K562 (cell line): Measurements from ENCODE around the gene RPL3. TPM values are rescaled to one million over a fixed set of nuclear protein-coding genes. Genes with fewer than 3 reads are reported as not detected.

ENCODE experiments used
- ATF1 ChIP-seq, 2 experiments: fragments of 450-650 bp in 1 of 2; IDR thresholded peaks; 2 replicates each; pipeline ENCODE4 v1.6.1; 2016; ENCODE audit warnings: missing compliant biosample characterization in 1 of 2, missing genetic modification characterization in 1 of 2
- BRCA1 ChIP-seq, 2 experiments: fragments of 450-650 bp in 1 of 2; sonication (generic) in 1 of 2; formaldehyde crosslinking in 1 of 2; IDR thresholded peaks; 2 replicates each; pipeline versions ENCODE4 v1.5.0 to v1.6.1; 2017 to 2020; ENCODE audit warnings: mild to moderate bottlenecking in 1 of 2, missing genetic modification reagents in 1 of 2
- ELF2 ChIP-seq: fragments of 250-450 bp; sonication (Bioruptor Pico); IDR thresholded peaks from 2 replicates; pipeline ENCODE4 v1.5.0; 2021; ENCODE audit warnings: mild to moderate bottlenecking
- MYBL2 ChIP-seq, 2 experiments: fragments of 450-650 bp in 1 of 2; sonication (generic) in 1 of 2; formaldehyde crosslinking in 1 of 2; IDR thresholded peaks; 2 replicates each; pipeline versions ENCODE4 v1.6.1 to v1.8.1; 2017 to 2022; ENCODE audit warnings: borderline replicate concordance in 1 of 2, inconsistent platforms in 1 of 2, low read depth in 1 of 2, mild to moderate bottlenecking in 1 of 2, missing genetic modification reagents in 1 of 2, moderate library complexity in 1 of 2
- NELFE ChIP-seq: IDR thresholded peaks from 2 replicates; pipeline ENCODE4 v1.6.1; 2011; ENCODE audit warnings: mild to moderate bottlenecking; ENCODE audit not compliant: insufficient read depth, insufficient read length
- POLR2B ChIP-seq: fragments of 450-650 bp; IDR thresholded peaks from 2 replicates; pipeline ENCODE4 v1.6.1; 2018; ENCODE audit warnings: low read depth; ENCODE audit not compliant: partially characterized antibody
- RB1 ChIP-seq: fragments of 450-650 bp; IDR thresholded peaks from 2 replicates; pipeline ENCODE4 v1.6.1; 2017; ENCODE audit warnings: low read depth, mild to moderate bottlenecking
- SMARCA5 ChIP-seq: fragments of 450-650 bp; IDR thresholded peaks from 2 replicates; pipeline ENCODE4 v1.6.1; 2016
- ZBTB1 ChIP-seq: sonication (generic); formaldehyde crosslinking; IDR thresholded peaks from 2 replicates; pipeline ENCODE4 v1.8.1; 2023; ENCODE audit warnings: missing genetic modification reagents, low read depth, mild to moderate bottlenecking, borderline replicate concordance
- polyA plus RNA-seq, 8 experiments: library from polyadenylated mRNA; depleted of rRNA in 4 of 8; stranded (reverse) in 5 of 8; unstranded in 3 of 8; fragments of >200 nt; fragmentation: Nextera tagmentation in 2 of 8; fragmentation: Illumina TruSeq in 1 of 8; extraction: Ambion mirVana in 2 of 8; extraction: Trizol in 1 of 8; gene quantifications; 2 replicates each; pipeline versions ENCODE4 v1.2.1 to v1.2.3, GENCODE V29; 2011 to 2014; ENCODE audit warnings: inconsistent platforms in 1 of 8, missing spikeins in 1 of 8
- total RNA-seq, 7 experiments: library from RNA; depleted of rRNA in 6 of 7; stranded (reverse); fragments of >200 nt in 6 of 7; fragmentation: Illumina TruSeq in 2 of 7; extraction: Trizol in 2 of 7; gene quantifications; 2 replicates each; pipeline versions ENCODE4 v1.2.1 to v1.2.3, GENCODE V29; 2011 to 2021; ENCODE audit warnings: low replicate concordance in 1 of 7
- TF ChIP-seq, protein P1 (sequence below): fragments of 450-650 bp; IDR thresholded peaks from 2 replicates; pipeline ENCODE4 v1.6.1; 2018; ENCODE audit not compliant: partially characterized antibody
- TF ChIP-seq, protein P2 (sequence below): IDR thresholded peaks from 2 replicates; pipeline ENCODE4 v1.6.1; 2011; ENCODE audit warnings: borderline replicate concordance, low read depth, mild to moderate bottlenecking, moderate library complexity, low read length; ENCODE audit not compliant: insufficient read depth, poor library complexity, severe bottlenecking
- TF ChIP-seq, protein P3 (sequence below), 2 experiments: IDR thresholded peaks; 2 replicates each; pipeline ENCODE4 v1.6.1; 2012; ENCODE audit warnings: improper control_type of control experiment in 2 of 2, low read depth in 2 of 2, low read length in 2 of 2, borderline replicate concordance in 1 of 2
- TF ChIP-seq, protein P4 (sequence below), 2 experiments: fragments of 450-650 bp in 1 of 2; sonication (generic) in 1 of 2; formaldehyde crosslinking in 1 of 2; IDR thresholded peaks in 1 of 2; conservative IDR thresholded peaks in 1 of 2; 2 replicates each; pipeline versions ENCODE4 v1.6.1 to v1.8.1; 2016 to 2023; ENCODE audit warnings: mild to moderate bottlenecking in 2 of 2, moderate library complexity in 2 of 2, inconsistent platforms in 1 of 2, missing genetic modification reagents in 1 of 2

RPL3 gene
- total and polyA plus RNA-seq, 9 of the 15 experiments (the other 6 are each of a cell fraction or from before 2014, with no cell fraction given) = 1,624 to 4,066 (median 2,565) TPM

DNA sequence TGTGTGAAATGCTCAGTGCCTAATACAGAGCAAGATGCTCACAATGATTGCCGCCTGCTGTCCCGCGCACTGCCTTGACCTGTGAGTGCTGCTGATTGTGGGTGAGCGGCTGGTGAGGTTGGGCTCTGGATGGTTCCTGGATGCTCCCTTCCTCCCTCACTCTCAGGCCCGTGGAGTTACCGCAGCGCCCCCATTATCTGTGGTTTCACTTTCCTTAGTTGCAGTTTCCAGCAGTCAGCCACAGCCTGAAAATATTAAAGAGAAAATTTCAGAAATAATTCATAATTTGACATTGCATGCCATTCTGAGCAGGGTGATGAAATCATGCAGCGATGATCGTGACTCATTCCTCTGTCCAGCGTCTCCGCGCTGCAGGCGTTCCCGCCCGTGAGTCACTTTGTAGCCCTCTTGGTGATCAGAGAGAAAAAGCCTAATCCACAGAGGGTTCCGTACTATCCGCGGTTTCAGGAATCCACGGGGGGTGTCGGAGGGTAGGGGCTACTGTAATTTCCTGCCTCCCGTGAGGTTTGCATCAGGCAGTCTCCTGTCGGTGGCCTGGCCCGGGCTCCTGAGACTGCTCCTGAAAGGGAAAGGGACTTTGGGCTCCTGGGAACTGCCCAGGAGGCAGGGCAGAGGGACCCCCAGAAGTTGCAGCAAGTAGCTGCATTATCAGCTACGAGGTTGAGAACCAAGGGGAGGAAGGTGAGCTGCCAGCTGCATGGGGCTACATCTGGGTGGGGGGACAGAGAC is 10.6 kb downstream of the RPL3 start (continued):
- TF ChIP-seq, protein P1, sequence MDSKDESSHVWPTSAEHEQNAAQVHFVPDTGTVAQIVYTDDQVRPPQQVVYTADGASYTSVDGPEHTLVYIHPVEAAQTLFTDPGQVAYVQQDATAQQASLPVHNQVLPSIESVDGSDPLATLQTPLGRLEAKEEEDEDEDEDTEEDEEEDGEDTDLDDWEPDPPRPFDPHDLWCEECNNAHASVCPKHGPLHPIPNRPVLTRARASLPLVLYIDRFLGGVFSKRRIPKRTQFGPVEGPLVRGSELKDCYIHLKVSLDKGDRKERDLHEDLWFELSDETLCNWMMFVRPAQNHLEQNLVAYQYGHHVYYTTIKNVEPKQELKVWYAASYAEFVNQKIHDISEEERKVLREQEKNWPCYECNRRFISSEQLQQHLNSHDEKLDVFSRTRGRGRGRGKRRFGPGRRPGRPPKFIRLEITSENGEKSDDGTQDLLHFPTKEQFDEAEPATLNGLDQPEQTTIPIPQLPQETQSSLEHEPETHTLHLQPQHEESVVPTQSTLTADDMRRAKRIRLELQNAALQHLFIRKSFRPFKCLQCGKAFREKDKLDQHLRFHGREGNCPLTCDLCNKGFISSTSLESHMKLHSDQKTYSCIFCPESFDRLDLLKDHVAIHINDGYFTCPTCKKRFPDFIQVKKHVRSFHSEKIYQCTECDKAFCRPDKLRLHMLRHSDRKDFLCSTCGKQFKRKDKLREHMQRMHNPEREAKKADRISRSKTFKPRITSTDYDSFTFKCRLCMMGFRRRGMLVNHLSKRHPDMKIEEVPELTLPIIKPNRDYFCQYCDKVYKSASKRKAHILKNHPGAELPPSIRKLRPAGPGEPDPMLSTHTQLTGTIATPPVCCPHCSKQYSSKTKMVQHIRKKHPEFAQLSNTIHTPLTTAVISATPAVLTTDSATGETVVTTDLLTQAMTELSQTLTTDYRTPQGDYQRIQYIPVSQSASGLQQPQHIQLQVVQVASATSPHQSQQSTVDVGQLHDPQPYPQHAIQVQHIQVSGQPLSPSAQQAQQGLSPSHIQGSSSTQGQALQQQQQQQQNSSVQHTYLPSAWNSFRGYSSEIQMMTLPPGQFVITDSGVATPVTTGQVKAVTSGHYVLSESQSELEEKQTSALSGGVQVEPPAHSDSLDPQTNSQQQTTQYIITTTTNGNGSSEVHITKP = no peak
- TF ChIP-seq POLR2B (no peak), ELF2 (CRISPR knock-in tag) (no peak), RB1 (no peak), ZBTB1 (CRISPR knock-in tag) (no peak), SMARCA5 (no peak), NELFE (no peak), BRCA1 (IDR thresholded peaks at IDR 0.05) (no peak), BRCA1 (CRISPR knock-in tag; IDR thresholded peaks at IDR 0.05) (no peak), MYBL2 (IDR thresholded peaks at IDR 0.05; ENCODE audit: low read depth) (no peak), MYBL2 (CRISPR knock-in tag; IDR thresholded peaks at IDR 0.05; ENCODE audit: borderline replicate concordance) (no peak), ATF1 (CRISPR knock-in tag; IDR thresholded peaks at IDR 0.05) (no peak), ATF1 (tag; IDR thresholded peaks at IDR 0.05) (no peak)
- TF ChIP-seq, protein P2, sequence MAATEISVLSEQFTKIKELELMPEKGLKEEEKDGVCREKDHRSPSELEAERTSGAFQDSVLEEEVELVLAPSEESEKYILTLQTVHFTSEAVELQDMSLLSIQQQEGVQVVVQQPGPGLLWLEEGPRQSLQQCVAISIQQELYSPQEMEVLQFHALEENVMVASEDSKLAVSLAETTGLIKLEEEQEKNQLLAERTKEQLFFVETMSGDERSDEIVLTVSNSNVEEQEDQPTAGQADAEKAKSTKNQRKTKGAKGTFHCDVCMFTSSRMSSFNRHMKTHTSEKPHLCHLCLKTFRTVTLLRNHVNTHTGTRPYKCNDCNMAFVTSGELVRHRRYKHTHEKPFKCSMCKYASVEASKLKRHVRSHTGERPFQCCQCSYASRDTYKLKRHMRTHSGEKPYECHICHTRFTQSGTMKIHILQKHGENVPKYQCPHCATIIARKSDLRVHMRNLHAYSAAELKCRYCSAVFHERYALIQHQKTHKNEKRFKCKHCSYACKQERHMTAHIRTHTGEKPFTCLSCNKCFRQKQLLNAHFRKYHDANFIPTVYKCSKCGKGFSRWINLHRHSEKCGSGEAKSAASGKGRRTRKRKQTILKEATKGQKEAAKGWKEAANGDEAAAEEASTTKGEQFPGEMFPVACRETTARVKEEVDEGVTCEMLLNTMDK = no peak
- TF ChIP-seq, protein P3, sequence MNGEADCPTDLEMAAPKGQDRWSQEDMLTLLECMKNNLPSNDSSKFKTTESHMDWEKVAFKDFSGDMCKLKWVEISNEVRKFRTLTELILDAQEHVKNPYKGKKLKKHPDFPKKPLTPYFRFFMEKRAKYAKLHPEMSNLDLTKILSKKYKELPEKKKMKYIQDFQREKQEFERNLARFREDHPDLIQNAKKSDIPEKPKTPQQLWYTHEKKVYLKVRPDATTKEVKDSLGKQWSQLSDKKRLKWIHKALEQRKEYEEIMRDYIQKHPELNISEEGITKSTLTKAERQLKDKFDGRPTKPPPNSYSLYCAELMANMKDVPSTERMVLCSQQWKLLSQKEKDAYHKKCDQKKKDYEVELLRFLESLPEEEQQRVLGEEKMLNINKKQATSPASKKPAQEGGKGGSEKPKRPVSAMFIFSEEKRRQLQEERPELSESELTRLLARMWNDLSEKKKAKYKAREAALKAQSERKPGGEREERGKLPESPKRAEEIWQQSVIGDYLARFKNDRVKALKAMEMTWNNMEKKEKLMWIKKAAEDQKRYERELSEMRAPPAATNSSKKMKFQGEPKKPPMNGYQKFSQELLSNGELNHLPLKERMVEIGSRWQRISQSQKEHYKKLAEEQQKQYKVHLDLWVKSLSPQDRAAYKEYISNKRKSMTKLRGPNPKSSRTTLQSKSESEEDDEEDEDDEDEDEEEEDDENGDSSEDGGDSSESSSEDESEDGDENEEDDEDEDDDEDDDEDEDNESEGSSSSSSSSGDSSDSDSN (IDR thresholded peaks at IDR 0.05; ENCODE audit: borderline replicate concordance in 1 of 2, low read depth in 2 of 2, low read length in 2 of 2) = no peak
- TF ChIP-seq, protein P4, sequence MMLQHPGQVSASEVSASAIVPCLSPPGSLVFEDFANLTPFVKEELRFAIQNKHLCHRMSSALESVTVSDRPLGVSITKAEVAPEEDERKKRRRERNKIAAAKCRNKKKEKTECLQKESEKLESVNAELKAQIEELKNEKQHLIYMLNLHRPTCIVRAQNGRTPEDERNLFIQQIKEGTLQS (IDR thresholded peaks at IDR 0.05) = peak; percentile 98
- TF ChIP-seq, protein P4 (CRISPR knock-in tag; conservative IDR thresholded peaks at IDR 0.05) = peak; percentile 89
